ENCODE data around the gene PGGHG.
"Not testable (repeated sequence)": the region's sequence is repeated elsewhere in the genome, so short reads cannot be mapped to it uniquely, and the experiment has no call there.

- TF ChIP-seq CTCF (IDR thresholded peaks at IDR 0.05); POLR2A (IDR thresholded peaks at IDR 0.05; ENCODE audit: low read depth); EP300 (IDR thresholded peaks at IDR 0.05): not testable (repeated sequence)
- TF ChIP-seq POLR2AphosphoS5 (IDR thresholded peaks at IDR 0.05) = peak in 1 of 2 donors; percentile 17
These were observed 35.9 kb downstream of the PGGHG start for GRCh38 chr11:324593-325517.

Data from esophagus muscularis mucosa (tissue), 4 donors.